Measurements from ENCODE around the gene GNPDA2.

GRCh38 chr4:44652002-44652401 lies 74.4 kb downstream of the GNPDA2 start:
- no peak for TF ChIP-seq TAF1 (IDR thresholded peaks at IDR 0.05; ENCODE audit: borderline replicate concordance, insufficient read depth, low read length)
- no peak for TF ChIP-seq REST (IDR thresholded peaks at IDR 0.05; ENCODE audit: insufficient read depth in 1 of 2, low read depth in 2 of 2, low read length in 2 of 2)

Measured in PFSK-1 (cell line).